Activated CD4-positive, CD25-positive, alpha-beta regulatory T cell treated with anti-CD3 and anti-CD28 coated beads, Interleukin-2, amount 50 U/mL, for 72 hours (primary cell): ENCODE data around the gene CYP4A22.
"Not testable (repeated sequence)": the region's sequence is repeated elsewhere in the genome, so short reads cannot be mapped to it uniquely, and the experiment has no call there.

Experiments used
- DNase-seq: peaks from one replicate; pipeline ENCODE4 v3.0.0; 2021

The CYP4A22 gene

DNA sequence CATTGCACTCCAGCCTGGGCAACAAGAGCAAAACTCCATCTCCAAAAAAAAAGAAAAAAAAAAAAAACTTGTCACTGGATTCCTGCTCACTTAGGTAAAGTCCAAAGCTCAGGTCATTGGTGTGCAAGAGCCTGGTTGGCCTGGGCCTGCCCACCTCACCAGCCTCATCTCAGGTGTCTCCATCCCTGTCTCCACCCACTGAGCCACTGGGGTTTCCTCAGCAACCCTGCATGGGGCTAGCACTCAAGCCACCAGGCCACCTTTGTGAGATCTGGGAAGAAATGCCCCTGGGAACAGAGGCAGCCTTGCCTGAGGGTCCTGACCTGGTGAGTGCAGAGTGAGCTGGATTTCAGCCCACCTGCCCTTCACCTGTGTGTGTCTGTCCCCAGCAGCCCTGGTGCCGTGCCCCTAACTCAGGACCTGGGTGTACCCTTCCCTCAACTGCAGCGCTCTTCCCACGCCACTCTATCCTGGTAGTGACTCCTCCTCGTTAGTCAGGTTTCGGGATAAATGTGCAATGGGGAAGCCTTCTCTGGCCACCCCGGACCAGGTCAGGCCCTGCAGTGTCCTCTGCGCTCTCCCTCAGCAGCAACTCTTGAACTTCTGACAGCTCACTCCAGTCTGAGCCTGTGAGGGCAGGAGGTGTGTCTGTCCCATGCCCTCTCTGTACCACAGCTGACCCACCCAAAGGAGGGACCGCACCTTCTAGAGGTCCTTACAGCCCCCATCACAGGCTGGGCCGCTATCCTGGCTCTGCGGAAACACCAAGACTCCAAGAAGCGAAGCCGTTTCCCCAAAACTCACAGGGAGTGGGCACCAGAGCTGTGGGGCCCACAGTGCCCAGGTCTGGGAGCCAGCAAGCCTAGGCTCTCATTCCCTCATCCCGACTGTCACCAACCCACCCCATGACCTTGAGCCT is 49.3 kb downstream of the CYP4A22 start:
- DNase-seq = no peak

DNA sequence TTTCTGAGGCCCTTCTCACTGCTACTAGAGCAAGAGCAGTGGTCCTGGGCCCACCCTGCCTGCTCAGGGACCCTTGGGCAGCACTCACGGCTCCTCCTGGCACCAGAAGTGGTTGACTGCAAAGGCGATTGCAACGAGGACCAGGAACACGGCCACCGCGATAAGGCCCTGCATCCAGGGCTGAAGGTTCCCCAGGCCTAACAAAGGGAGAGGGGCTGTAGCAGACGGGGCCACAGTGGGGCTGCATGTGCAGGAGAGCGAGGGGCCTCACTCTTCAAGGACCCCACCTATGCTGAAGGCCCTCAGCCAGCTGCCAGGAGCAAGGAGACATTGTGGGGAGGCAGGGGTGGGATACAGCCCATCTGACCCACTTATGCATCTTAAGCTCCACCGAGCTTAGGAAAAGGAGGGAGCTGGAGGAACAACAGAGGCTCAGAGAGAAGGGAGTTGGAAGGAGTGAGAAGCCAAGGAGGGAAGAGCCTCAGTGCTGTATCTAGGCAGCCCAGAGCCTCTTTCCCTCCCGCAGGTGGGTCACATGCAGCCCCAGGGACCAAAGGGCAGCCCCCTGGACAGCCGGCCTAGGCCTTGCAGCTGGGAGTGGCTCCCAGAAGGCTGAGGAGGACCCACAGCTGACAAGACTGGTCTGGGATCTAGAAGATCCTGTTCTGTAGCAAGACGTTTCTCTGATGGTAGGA is 50.1 kb downstream of the CYP4A22 start:
- DNase-seq = no peak

DNA sequence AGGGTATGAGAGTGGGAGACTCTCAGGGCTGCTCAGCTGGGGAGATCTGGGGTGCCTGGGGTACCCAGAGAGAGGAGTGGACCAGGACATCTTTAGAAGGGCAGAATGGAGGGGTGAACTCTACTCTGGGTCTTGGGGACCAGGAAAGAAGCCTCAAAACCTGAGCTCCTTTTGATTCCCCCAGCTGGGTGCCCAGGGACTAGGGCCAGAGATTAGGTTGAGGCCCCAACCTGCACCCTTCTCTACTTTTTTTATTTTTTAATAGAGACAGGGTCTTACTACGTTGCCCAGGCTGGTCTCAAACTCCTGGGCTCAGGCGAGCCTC is 50.6 kb downstream of the CYP4A22 start:
- no peak for DNase-seq

- DNase-seq = no peak
Measured at GRCh38 chr1:47188791-47189785, 51.8 kb downstream of the CYP4A22 start.

GRCh38 chr1:47189844-47190508 is 52.7 kb downstream of the CYP4A22 start, which contains the start of gene PDZK1IP1:
Gene PDZK1IP1 (minus strand): TSS chr1:47190036. CDS start chr1:47189932, 104 bp downstream.
- DNase-seq = no peak

DNA sequence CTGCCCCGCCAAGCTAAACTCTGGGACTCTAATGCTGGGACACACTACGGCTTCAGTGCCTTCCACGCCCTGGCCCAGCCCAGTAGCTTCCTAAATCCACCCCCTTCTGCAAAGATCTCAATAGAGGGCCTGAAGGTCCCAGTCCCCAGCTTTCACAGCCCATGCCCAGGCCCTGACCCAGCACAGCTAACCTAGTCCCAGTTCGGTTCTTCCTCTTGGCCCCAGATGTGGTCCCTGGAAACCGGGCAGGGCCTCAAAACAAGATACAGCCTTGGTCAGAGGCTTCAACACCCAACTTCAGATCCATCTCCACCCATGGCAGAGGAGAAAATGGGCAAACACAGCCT is 53.2 kb downstream of the CYP4A22 start:
- no peak for DNase-seq

DNA sequence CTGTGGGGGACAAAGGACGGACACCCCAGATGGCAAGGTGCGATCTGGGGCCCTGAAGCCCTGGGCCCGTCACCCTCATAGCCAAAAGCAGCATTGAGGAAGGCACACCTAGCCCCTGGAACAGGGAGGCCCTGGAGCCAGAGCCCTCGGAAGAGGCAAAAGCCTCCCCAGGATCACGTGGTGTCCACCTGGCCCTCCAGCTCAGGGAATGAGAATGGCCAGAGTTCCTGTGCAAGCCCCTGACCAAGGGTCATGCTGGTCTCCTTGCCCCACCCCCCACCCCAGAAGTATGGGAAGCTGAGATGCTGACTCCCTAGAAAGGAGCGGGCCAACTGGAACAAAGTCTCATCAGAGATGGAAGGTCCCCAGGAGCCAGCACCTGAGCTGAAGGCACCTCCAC is 53.6 kb downstream of the CYP4A22 start:
- DNase-seq = no peak

GRCh38 chr1:47191940-47192457 is 54.8 kb downstream of the CYP4A22 start:
- no peak for DNase-seq

DNA sequence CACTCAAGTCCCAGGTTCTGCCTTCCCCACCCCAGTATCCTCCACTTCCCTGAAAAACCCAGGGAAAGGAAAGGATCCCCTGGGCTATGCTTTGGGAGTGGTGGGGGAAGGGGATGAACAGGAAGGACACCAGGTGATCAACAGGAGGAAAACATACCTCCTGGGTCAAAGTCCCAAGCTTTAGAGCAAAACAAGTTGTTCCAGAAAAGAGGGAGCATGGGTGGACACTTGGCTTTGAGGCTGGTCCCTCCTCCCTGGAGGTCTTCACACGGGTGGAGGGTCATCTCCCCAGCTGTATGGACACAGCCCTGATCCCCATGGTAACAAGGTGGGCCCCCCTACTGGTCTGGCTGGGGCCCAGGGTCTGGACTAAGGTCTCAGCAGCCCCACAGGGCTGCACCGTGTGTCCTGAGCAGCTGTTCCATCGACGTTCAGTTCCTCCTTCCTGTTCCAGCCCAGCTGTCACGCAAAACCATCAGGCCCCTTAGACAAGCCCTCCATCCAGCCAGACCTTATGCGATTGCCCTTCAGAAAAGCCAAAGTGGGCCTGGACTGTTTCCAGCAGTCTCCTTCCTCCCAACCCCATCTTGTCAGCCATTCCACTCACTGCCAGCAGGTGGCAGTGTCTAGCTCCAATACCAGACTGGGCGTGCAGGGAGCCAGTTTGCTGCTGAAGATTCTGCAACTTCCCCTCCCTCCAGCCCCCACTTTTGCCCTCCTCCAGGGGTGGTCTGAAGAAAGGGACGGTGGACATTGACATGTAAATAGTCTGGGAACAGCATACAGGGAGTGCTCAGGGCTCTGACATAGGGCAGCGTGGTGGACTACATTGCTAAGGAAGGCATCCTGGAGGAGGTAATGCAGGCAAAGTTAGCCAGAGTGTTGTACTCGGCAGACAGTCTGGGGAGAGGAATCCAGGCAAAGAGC is 55.5 kb downstream of the CYP4A22 start:
- peak; percentile 71 for DNase-seq

DNA sequence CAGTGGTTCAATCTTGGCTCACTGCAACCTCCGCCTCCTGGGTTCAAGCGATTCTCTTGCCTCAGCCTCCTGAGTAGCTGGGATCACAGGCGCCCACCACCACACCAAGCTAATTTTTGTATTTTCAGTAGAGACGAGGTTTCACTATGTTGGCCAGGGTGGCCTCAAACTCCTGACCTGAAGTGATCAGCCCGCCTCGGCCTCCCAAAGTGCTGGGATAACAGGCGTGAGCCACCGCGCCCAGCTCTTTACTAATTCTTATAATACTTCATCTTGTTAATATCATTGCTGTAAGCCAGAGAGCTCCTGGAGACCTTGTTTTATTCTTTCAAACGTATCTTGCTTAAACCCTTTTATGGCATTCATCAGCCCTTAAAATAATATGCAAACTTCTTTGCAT is 56.3 kb downstream of the CYP4A22 start:
- not testable (repeated sequence) for DNase-seq

- no peak for DNase-seq
Measured at GRCh38 chr1:47194311-47194710, 57.1 kb downstream of the CYP4A22 start.

GRCh38 chr1:47195981-47196380 is 58.7 kb downstream of the CYP4A22 start:
- not testable (repeated sequence) for DNase-seq

DNA sequence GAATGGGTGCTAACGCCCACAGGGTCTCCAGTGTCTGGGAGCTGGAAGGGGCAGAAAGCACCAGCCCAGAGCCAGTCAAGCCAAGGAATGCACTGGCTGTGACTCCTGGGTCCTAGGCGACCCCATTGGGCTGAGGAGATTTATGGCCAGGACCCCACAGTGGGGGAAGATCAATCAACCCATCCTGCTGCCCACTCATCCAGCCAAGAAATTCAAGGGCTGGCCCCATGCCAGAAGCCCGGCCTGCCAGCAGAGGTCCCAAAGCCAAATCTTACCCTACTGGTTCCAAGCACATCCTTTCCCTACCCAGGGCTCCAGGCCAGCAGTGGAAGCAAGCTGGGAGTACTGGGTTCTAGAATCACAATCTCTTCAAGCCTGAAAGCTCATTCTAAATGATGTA is 59.4 kb downstream of the CYP4A22 start:
- no peak for DNase-seq

DNA sequence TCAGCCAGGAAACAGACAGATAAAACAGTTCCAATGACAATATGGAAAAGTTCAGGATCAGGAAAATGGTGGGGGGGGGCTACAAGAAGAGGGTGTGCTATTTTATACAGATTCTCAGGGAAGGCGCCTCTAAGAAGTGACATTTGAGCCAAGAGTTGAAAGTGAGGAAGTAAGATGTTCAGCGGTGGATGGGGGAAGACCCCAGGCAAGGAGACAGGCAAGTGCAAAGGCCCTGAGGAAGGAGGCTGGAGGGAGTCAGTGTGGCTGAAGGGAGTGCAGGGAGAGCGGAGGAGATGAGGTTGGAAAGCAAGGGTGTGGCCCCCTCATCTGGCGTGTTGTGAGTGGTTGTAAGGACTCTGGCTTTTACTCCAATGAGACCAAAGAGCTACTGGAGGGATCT is 61.0 kb downstream of the CYP4A22 start:
- no peak for DNase-seq
